A549 (cell line): ENCODE measurements around the gene VIPR1.

ENCODE experiments used
- CBX8 ChIP-seq: fragments of 200-600 bp; sonication (generic); IDR thresholded peaks from 2 replicates; pipeline ENCODE4 v1.6.1; 2016
- CTCF ChIP-seq: fragments of >200 bp; sonication (Bioruptor Twin); formaldehyde crosslinking; IDR thresholded peaks from 3 replicates; pipeline ENCODE4 v1.5.1; 2016
- MAFK ChIP-seq: fragments of 450-650 bp; IDR thresholded peaks from 2 replicates; pipeline ENCODE4 v1.6.1; 2014; ENCODE audit not compliant: partially characterized antibody
- NR3C1 ChIP-seq: fragments of >200 bp; sonication (Bioruptor Twin); formaldehyde crosslinking; IDR thresholded peaks from 3 replicates; pipeline ENCODE4 v1.6.1; 2017
- PBX3 ChIP-seq: IDR thresholded peaks from 2 replicates; pipeline ENCODE4 v1.6.1; 2012
- POLR2A ChIP-seq: IDR thresholded peaks from 2 replicates; pipeline ENCODE4 v1.6.1; 2012; ENCODE audit warnings: mild to moderate bottlenecking, low read length
- RAD21 ChIP-seq, 2 experiments: fragments of >200 bp in 1 of 2; sonication (Bioruptor Twin) in 1 of 2; formaldehyde crosslinking in 1 of 2; IDR thresholded peaks in 1 of 2; conservative IDR thresholded peaks in 1 of 2; 2 replicates in 1 of 2; 3 replicates in 1 of 2; pipeline ENCODE4 v1.6.1; 2012 to 2018; ENCODE audit warnings: inconsistent platforms in 1 of 2
- RCOR1 ChIP-seq: fragments of 150-350 bp; IDR thresholded peaks from 2 replicates; pipeline ENCODE4 v1.6.1; 2014; ENCODE audit warnings: antibody characterized with exemption, low read length, low read depth
- REST ChIP-seq: fragments of 200-600 bp; sonication (generic); IDR thresholded peaks from 2 replicates; pipeline ENCODE4 v1.6.1; 2016; ENCODE audit warnings: antibody characterized with exemption, mild to moderate bottlenecking, moderate library complexity
- ZFP36 ChIP-seq: fragments of 450-650 bp; IDR thresholded peaks from 2 replicates; pipeline ENCODE4 v1.6.1; 2014; ENCODE audit warnings: borderline replicate concordance; ENCODE audit not compliant: partially characterized antibody

- TF ChIP-seq PBX3, result no peak
- no peak for TF ChIP-seq REST
- TF ChIP-seq ZFP36, result no peak
- TF ChIP-seq CTCF, result no peak
- TF ChIP-seq MAFK, result no peak
- no peak for TF ChIP-seq POLR2A
- TF ChIP-seq NR3C1, result no peak
- TF ChIP-seq CBX8, result no peak
- no peak for TF ChIP-seq RAD21 (conservative IDR thresholded peaks at IDR 0.05 in 1 of 2, IDR thresholded peaks at IDR 0.05 in 1 of 2)
- TF ChIP-seq RCOR1, result no peak
Measured at GRCh38 chr3:42456211-42456610, 46.2 kb upstream of the VIPR1 start.
